ENCODE measurements around the gene TYW1.
"Not testable (repeated sequence)": the region's sequence is repeated elsewhere in the genome, so short reads cannot be mapped to it uniquely, and the experiment has no call there.

TYW1 gene

DNA sequence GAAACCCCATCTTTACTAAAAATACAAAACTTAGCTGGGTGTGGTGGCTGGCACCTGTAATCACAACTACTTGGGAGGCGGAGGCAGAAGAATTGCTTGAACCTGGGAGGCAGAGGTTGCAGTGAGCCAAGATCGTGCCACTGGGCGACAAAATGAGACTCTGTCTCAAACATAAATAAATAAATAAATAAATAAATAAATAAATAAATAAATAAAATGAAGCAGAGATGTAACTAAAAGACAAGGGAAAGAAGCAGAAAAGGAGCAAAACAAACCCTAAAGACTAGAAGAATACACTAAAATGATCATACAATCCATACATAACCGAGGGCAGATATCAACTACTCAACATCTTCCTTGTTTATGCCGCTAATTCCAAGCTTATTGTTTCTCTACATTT lies 209.8 kb downstream of the TYW1 start:
- no peak for TF ChIP-seq POLR2A (IDR thresholded peaks at IDR 0.05; ENCODE audit: low read length)
- no peak for TF ChIP-seq GATA1 (IDR thresholded peaks at IDR 0.05; ENCODE audit: low read depth, low read length)
- DNase-seq, result no peak

DNA sequence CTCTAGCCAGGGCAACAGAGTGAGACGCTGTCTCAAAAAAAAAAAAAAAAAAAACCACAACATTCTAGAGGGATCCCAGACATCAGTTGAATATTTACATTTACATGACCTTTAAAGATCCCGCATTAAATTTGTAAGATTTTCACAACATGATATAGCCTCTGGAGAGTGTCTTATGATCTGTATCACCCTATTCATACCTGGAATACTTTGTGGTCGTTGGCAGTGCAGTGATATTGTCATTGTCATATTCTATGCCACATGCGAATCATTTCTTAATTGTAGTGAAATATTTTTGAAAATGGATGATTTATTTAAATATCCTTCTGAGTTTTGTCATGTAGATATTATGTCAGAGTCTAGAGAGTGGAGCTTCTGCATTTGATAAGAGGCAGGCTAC lies 212.0 kb downstream of the TYW1 start:
- DNase-seq, result not testable (repeated sequence)

DNA sequence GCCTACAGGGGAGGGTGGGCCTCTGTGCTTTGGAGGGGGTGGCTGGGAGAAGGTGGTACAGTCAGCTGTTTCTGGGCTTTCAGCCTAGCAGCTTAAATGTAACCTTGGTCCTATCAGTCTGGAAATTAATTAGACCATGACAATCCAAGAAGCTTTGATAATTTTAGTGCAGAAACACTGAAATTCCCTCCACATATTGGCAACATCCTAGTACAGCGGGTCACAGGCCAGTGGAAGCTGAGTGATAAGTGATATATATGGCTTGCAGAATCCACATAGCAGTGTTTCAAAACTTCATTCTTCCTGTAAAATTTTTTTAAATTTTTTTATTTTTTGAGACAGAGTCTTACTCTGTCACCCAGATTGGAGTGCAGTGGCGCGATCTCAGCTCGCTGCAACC lies 212.6 kb downstream of the TYW1 start:
- DNase-seq, result no peak
- TF ChIP-seq POLR2A (IDR thresholded peaks at IDR 0.05; ENCODE audit: low read length) (no peak), GATA1 (IDR thresholded peaks at IDR 0.05; ENCODE audit: low read depth, low read length) (no peak)

DNA sequence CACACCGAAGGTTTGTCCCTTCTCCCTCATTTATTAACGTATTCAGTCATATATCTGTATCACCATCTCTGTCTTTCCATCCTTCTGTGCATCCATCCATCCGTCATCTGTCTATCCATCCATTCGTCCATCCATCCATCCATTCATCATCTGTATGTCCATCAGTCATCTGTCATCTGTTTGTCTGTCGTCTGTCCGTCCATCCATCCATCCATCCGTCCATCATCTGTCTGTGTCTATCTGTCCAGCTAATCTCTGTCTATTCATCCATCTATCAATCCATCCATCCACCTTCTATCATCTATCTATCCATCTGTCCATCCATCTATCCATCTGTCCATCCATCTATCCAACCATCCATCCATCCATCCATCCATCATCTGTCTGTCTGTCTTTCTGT lies 213.9 kb downstream of the TYW1 start:
- no peak for DNase-seq
- TF ChIP-seq POLR2A (IDR thresholded peaks at IDR 0.05; ENCODE audit: low read length) (no peak), GATA1 (IDR thresholded peaks at IDR 0.05; ENCODE audit: low read depth, low read length) (no peak)

DNA sequence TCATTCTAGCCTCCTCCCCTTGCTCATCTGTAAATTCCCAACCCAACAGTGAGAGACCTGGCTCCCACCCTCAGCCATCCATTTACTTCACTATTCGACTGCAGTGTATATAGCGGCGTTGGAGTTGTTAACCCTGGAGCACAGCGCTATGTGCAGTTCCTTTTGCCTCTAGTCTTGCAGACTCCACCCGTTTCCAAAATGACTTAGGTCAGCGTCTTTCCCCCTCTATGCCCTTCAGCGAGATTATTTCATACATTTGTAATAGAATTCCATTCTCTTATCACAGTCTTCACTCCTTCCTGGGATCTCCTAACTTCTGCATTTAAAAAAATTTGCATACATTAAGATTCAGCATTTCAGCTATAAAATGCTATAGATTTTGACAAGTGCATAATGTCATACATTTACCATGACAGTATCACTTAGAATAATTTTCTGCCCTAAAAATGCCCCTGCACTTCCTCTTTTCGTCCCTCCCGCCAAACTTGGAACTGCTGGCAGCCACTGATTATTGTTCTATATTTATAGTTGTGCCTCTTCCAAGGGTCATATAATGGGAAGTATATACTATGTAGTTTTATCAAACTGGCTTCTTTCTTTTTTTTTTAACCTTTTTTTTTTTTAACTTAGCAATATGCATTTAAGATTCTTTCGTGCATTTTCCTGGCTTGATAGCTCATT lies 215.2 kb downstream of the TYW1 start:
- DNase-seq, result not testable (repeated sequence)

DNA sequence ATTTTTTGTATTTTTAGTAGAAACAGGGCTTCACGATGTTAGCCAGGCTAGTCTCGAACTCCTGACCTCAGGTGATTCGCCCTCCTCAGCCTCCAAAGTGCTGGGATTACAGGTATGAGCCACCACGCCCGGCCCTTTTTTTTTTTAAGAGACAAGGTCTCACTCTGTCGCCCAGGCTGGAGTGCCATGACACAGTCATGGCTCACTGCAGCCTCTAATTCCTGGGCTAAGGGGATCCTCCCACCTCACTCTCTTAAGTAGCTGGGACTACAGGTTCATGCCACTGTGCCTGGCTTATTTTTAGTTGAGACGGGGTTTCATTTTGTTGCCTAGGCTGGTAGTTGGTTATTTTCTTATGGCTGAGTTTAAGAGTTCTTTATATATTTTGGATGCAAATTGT lies 216.4 kb downstream of the TYW1 start:
- not testable (repeated sequence) for DNase-seq

DNA sequence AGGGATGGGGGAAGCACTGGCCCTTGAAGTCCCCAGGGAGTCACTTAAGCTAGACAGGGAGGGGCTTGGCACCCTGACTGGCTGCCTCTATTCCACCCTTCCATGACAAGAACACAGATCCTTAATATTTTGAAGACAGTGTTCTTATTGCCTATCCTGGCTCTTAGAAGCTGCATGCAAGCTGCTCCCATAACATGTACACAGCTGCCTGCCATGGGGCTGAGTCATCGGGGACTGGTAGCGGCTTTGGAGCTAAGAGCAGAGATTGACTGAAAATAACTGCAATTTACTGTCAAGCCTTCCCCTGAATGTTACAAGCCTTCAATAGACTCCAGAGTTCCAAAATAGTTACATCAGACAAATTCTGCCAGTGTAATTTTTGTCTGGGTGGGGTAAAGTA lies 226.9 kb downstream of the TYW1 start:
- DNase-seq, result not testable (repeated sequence)

DNA sequence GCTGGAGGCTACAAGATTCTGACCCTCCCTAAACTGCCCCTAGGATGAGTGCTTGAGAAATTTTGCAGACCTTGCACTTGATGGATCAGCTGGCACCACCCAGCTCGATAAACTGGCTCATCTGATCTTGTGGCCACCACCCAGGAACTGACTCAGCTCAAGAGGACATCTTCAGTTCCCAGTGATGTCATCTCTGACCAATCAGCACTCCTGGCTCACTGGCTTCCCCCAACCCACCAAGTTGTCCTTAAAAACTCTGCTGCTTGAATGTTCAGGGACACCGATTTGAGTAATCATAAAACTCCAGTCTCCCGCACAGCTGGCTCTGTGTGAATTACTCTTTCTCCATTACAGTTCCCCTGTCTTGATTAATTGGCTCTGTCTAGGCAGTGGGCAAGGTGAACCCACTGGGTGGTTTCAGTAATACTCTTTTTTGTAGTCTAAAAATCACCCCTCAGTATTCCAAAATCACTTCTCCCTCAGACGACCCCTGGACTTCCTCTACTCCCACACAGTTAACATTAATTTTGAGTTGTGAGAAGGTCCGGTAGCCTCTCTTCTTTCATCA lies 229.8 kb downstream of the TYW1 start:
- peak; percentile 85 to 86 for DNase-seq

DNA sequence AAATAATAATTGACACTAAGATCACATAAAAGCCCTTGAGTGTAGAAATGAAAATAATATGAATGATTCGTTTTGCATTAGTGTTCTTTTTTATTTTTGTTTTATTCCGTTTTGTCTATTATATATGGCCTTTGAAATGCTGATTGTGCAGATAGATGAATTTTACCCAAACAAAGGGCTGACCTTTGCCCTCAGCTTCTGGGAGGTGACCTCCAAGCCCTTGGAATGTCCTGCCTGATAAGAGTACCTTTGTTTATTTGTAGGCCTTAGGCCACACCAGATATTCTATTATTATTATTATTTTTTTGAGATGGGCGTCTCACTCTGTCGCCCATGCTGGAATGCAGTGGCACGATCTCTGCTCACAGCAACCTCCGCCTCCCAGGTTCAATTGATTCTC lies 230.3 kb downstream of the TYW1 start:
- DNase-seq, result not testable (repeated sequence)

DNA sequence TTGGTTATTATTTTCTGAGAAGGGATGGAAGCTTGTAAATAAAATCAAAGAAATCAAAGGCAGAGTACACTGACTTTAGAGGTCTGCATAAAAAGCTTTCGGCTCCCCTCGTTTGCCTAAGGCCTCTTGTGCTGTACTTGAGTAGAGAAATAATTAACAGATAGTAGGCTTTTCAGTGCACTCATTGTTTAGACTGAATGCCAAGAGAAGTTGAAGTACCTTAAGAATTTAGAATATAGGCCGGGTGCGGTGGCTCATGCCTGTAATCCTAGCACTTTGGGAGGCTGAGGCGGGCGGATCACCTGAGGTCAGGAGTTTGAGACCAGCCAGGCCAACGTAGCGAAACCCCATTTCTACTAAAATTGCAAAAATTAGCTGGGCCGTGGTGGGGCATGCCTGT lies 232.4 kb downstream of the TYW1 start:
- DNase-seq, result not testable (repeated sequence)

DNA sequence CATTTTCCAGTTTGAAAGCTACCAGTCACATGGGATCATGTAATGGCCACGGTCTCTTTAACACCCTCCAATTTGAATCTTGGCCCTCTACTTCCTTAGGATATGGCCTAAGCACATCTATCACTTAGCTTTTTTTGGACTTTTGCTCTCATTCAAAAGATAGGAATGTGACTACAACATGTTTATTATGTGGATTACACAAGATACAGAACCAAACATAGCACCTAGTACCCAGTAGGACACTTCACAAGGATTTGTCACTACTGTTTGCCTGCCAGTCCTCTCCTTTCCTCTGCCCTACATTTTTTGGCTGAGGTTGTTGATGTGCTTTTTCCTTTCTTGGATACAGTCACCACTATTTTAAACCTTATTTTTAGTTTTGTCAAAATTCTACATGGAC lies 233.4 kb downstream of the TYW1 start:
- not testable (repeated sequence) for DNase-seq

DNA sequence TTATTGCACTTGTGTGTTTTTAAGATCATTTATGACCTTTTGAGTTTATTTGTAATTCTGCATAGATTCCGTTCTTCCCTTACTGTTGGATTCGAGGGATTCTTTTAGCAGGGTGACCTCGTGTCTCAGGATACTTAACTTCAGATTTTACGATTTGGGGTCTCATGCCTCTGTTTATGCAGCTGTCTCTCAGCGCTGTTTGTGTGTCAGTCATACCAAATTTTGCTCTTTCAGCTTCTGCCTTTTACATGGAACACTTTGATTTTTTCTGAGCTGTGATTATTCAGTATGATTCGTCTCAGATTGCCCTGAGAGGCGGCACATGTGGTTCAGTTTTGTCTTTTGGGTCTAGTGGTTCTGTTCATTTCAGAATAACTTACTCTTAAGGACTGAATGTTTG lies 236.9 kb downstream of the TYW1 start:
- not testable (repeated sequence) for DNase-seq

DNA sequence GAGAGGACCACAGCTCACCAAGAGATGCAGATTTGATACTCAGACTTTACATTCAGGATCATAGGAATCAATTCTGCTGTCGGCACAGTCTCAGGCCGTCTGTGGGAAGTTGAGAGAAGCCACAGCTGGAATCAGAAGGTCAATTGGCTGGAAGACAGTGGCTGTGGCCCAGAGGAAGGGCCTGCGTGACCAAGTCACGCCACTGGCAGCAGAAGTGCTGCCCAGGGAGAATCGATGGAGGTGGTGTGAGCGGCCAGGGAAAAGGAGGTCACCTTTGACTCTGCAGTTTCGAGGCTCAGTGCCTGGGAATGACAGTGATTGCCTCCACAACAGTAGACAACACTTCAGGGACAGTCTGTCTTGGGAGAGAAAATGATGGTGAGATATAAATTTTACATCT lies 239.6 kb downstream of the TYW1 start:
- not testable (repeated sequence) for DNase-seq

DNA sequence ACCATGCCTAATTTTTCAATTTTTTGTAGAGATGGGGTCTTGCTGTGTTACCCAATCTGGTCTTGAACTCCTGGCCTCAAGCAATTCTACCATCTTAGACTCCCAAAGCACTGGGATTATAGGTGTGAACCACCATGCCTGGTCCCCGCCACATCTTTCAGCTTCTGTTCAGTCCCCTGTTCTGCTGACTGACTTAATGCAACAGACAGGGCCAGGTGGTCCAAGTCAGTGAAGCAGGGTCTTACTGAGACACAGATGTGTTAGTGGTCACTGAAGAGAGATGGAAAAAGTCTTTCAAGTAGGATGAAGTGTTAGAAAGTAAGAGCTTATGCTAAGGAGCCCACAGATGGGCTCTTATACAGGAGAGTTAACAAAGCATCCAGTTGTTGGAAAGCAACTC lies 246.2 kb downstream of the TYW1 start:
- not testable (repeated sequence) for DNase-seq

DNA sequence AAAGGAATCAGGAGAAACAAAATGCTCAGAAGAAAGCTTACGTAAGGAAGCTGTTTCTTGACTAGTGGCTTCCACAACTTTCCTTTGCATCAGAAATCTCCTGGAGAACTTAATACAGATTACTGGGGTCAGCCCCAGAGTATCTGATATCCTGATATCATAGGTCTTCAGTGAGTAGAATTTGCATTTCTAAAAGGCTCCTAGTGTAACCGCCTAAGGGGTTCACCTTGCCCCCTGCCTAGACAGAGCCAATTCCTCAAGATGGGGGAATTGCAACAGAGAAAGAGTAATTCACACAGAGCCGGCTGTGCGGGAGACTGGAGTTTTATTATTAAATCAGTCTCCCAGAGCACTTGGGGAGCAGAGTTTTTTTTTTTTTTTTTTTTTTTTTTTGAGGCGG lies 251.7 kb downstream of the TYW1 start:
- DNase-seq, result not testable (repeated sequence)

DNA sequence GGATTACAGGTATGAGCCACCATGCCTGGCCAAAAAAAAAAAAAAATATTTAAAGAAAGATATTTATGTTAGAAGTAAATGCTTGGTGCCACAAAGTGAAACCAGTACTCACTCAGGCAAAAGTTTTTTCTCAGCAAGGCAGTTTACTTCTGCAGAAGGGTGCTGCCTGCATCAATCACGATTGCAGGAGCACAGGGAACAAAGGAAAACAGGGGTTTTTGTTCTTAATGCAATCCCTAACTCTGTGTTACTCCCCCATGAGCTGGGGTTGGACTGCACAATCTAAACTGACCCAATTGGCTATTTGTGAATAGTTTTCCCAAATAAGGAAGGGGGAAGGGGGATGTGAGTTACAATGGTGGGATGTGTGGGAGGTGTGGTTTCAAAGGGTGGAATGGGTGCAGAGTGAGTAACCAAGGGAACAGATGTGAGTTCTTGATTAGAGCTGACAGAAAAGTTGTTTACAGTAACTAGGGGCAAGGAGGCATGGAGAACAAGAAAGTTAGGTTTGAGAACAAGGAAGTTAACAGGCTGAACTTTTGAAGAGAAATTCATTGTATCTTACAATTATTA lies 255.4 kb downstream of the TYW1 start:
- TF ChIP-seq POLR2A (IDR thresholded peaks at IDR 0.05; ENCODE audit: low read length) (no peak), GATA1 (IDR thresholded peaks at IDR 0.05; ENCODE audit: low read depth, low read length) (no peak)
- peak in 1 of 2 experiments; percentile 4 for DNase-seq

DNA sequence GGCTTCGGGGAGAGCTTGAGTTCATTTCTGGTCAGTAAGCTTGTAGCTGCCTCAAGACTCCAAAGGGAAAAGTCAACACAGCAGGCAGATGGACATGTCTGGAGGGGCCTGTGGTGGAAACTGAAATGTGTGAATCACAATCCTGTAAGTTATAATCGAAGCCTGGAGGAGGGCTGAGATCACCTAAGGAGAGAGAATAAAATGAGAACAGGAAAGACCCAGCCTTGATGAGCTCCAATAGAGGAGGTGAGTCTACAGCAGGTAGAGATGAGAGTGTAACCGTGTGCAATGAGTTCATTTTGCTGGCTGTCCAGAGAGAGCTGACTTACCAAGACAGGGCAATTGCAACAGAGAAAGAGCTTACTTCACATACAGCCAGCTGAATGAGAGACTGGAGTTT lies 258.4 kb downstream of the TYW1 start:
- not testable (repeated sequence) for DNase-seq

DNA sequence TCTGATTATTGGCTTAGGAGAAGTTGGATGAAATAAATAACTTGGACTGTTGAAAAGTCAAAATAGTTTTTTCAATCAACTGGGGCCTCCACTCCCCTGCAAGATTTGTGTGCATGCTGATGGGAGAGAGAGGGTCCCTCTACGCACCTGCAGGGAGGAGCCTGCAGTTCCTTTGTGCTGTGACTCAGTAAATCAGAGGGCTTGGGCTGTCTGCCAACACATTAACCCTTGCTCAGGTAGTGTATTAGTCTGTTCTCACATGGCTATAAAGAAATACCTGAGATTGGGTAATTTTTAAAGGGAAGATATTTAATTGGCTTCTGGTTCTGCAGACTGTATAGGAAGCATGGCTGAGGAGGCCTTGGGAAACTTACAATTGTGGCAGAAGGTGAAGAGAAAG lies 261.1 kb downstream of the TYW1 start:
- not testable (repeated sequence) for DNase-seq

DNA sequence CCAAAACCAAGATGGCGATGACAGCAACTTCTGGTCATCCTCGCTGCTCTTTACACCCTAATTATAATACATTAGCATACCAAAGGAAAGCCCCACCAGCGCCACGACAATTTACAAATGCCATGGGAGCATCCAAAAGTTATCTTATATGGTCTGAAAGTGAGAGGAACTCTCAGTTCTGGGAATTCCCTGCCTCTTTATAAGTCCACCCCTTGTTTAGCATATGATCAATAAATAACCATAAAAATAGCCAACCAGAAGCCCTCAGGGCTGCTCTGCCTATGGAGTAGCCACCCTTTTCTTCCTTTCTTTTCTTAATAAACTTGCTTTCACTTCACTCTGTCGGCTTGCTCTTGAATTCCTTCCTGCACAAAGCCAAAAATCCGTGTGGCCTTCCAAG lies 262.7 kb downstream of the TYW1 start:
- DNase-seq, result not testable (repeated sequence)

DNA sequence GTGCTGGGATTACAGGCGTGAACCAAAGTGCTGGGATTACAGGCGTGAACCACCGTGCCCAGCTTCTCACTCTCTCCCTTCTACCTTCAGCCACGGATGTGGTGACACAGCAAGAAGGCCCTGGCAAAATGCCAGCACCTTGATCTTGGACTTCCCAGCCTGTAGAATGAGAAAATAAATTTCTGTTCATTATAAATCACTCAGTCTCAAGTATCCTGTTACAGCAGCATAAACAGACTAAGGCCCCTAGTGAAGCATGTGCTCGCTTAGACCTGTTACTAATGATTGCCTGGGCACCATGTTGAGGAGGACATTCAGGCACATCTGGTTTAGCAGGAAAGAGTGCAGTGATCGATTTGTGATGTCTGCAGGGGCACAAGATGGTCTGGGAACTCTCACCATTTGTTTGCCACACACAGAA lies 263.5 kb downstream of the TYW1 start:
- DNase-seq, result peak; percentile 25 to 44

DNA sequence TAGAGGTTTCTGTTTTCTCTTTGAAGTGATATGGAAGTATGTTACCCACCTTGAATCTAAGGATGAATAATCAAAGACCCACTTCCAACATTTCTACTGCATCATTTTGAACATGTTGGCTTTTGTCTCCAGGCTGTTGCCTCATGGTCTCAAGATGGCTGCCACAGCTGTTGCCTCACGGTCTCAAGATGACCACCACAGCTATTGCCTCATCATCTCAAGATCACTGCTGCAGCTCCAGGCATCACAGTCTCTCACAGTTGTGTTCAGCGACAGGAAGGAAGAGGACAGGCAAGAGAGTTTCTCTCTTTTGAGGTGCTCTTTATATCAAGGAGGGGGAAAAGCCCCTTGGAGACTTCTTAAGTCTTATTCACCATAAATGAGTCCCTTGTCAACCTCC lies 267.4 kb downstream of the TYW1 start:
- not testable (repeated sequence) for DNase-seq

DNA sequence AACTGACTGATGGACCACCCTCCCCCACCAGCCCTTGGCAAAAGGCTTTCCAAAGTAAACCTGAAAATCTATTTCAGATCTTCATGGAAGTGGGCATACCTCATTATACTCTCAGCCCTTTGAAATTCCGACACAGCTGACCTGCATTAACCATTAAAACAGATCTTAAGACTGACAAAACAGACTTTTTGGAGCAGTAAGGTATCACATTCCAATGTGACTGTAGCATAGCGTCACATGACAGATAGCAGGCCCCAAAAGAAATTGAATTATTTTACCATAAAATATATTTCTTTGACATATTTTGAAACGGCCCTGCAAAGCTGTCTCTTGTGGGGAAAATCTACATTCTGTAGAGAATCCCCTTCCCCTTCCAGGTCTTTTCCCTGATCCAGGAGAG lies 269.4 kb downstream of the TYW1 start:
- not testable (repeated sequence) for DNase-seq

Data from erythroblast (primary cell).